Fibroblast of the conjunctiva (primary cell): Measurements from ENCODE around the gene CISH.

Experiments used
- DNase-seq: peaks from one replicate; pipeline ENCODE4 v3.0.0-alpha.2; 2010; ENCODE audit warnings: low read depth

Gene CISH

GRCh38 chr3:50571486-50571885 lies 40.1 kb downstream of the CISH start:
- DNase-seq = no peak

GRCh38 chr3:50570508-50571279 lies 40.9 kb downstream of the CISH start:
- DNase-seq = no peak

GRCh38 chr3:50568947-50569749 lies 42.4 kb downstream of the CISH start, which contains the start of gene HEMK1:
TSS of gene HEMK1 (plus strand) at chr3:50569522. CDS start at chr3:50571105, 1,583 bp downstream.
- DNase-seq = peak; percentile 88

- peak; percentile 78 for DNase-seq
These were observed 44.0 kb downstream of the CISH start, which contains the start of gene C3orf18 for GRCh38 chr3:50567386-50568167. TSS of gene C3orf18 (minus strand) at chr3:50567747. CDS start at chr3:50565699, 2,048 bp downstream.

GRCh38 chr3:50567011-50567385 lies 44.6 kb downstream of the CISH start:
- DNase-seq = no peak

DNA sequence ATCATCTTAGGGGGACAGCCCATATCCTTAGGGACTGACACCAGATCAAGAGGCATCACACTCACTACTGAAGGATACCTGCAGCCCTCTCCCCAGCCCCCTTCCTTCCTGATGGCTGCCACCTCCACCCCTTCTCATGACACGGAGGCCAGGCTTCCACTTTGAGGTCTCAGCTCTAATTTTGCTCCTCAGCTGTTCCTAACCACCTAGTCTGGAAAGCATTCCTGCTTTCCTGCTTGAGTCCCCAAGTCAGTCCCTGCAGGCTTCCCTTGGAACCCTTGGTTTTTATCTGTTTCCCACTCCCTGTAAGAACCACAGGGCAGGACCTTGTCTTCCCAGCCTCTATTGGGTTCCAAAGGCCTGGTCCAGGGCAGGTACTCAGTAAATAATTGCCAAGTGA lies 47.3 kb downstream of the CISH start:
- no peak for DNase-seq

- DNase-seq = no peak
These were observed 47.7 kb downstream of the CISH start for GRCh38 chr3:50563867-50564266.

- DNase-seq = no peak
These were observed 48.7 kb downstream of the CISH start for GRCh38 chr3:50562861-50563260.

DNA sequence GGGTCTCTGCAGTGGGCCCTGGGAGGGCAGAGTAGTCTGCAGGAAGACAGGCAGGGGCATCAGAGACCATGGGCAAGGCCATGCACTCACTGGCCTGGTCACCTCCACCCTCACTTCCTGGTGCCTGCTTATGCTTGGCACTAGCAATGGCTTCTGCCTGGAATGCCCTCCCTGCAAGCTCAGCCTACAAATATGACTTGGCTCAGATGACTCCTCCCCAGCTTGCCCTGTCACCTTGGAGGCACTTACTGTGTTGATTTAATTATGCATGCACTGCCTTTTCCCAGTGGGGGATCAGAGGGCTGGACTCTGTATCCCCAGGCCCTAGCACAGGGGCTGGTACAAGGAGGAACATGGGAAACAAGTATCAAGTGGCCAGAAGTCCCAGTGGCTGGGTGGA lies 51.9 kb downstream of the CISH start:
- no peak for DNase-seq

- no peak for DNase-seq
These were observed 53.7 kb downstream of the CISH start for GRCh38 chr3:50557915-50558314.

GRCh38 chr3:50557106-50557505 lies 54.5 kb downstream of the CISH start:
- DNase-seq = no peak
